Subcutaneous adipose tissue (tissue), 4 donors: Measurements from ENCODE around the gene MMP1. TPM values are rescaled to one million over a fixed set of nuclear protein-coding genes. Genes with fewer than 3 reads are reported as not detected.

Source experiments
- total RNA-seq, 4 donors: library from RNA; depleted of rRNA; stranded (reverse); fragments of >200 nt; gene quantifications; one replicate each; pipeline ENCODE4 v1.1.0, GENCODE V29; 2016
- TF ChIP-seq, protein P1 (sequence below): fragments of 450-650 bp; IDR thresholded peaks from one replicate; pipeline ENCODE4 v1.5.1; 2016; ENCODE audit warnings: low read depth, mild to moderate bottlenecking, control low read depth, antibody characterized with exemption, moderate library complexity

The MMP1 gene
- total RNA-seq, 4 donors from 2014 or later: not detected

- TF ChIP-seq, protein P1, sequence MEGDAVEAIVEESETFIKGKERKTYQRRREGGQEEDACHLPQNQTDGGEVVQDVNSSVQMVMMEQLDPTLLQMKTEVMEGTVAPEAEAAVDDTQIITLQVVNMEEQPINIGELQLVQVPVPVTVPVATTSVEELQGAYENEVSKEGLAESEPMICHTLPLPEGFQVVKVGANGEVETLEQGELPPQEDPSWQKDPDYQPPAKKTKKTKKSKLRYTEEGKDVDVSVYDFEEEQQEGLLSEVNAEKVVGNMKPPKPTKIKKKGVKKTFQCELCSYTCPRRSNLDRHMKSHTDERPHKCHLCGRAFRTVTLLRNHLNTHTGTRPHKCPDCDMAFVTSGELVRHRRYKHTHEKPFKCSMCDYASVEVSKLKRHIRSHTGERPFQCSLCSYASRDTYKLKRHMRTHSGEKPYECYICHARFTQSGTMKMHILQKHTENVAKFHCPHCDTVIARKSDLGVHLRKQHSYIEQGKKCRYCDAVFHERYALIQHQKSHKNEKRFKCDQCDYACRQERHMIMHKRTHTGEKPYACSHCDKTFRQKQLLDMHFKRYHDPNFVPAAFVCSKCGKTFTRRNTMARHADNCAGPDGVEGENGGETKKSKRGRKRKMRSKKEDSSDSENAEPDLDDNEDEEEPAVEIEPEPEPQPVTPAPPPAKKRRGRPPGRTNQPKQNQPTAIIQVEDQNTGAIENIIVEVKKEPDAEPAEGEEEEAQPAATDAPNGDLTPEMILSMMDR: no peak
Observed at GRCh38 chr11:102762361-102762767, 35.6 kb downstream of the MMP1 start.

DNA sequence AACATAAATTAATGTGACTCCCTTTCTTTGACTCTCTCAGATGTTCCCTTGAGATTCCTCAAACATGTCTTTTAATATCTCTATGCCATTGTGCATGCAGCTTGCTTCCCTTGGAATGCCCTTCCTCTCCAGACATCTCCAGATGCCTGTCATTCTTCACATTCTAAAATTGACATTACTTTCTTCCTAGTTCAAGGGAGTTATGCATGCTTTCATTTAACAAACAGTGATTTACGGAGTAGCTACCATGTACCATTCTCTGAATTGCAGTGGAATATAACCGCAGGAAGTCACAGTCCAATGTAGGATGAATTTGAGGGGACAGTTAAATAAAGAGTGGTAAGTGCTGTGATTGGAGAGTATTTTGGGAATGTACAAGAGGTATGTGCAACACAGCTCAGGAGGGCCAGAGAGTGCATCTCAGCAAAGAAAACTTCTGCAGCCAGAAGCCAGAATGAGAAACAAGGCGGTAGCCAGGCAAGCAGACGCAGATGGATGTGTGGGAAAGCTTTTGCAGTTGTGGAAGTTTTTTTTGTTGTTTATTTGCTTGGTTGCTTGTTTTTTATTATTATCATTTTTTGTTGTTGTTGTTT lies 36.2 kb downstream of the MMP1 start:
- TF ChIP-seq, protein P1: no peak

- TF ChIP-seq, protein P1: no peak
Observed at GRCh38 chr11:102760344-102761035, 37.5 kb downstream of the MMP1 start.

DNA sequence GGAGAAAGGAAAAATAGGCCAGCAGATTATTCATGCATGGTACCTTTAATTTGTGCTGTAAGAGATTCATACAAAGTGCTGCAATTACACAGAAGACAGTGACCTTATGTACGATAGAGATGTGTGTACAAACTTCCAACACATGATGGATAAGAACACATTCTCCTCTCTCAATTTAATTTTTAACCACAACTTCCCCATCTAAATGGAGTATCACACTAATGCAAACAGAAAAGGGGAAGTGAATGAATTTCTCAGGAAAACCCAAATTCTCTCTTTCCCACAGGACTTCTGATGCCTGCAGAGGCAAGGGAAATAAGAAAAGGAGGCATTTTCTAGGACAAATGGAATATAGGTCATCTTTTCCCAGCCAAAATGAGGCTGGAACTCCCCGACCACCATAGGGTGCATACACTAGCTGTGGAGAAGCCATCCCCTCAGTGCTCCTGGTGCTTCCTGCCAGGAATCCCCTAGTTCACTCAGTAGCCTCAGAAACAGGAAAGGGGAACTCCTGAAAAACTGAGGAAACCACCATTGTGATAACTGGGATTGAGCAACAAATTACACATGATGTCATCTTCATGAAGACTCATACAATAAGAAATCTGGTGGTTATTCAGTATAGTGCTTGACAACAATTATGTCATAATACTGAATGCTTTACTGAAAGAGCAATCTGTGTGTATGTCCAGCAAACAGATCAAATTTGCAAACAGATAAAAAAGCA lies 40.0 kb downstream of the MMP1 start:
- TF ChIP-seq, protein P1: no peak

- TF ChIP-seq, protein P1: no peak
Observed at GRCh38 chr11:102753267-102753666, 44.7 kb downstream of the MMP1 start.

DNA sequence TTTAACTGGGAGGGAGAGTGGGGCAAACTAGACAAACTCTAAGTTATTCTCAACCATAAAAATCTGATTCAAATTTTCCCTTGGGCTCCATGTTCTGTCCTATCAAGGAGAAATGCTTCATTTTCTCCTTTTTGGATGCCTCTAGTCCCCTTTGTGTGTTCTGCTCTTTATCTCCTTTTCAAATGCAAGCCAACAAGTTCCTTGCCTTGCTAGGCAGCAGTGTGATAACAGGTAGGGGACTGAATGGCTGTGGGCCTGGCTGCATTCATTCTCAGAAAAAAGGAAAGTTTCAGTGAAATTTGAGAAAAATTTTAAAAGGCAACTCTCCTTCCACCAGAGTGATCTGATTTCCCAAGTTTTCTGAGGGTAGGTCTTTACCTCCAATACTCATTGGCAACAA lies 46.3 kb downstream of the MMP1 start:
- TF ChIP-seq, protein P1: no peak

- TF ChIP-seq, protein P1: no peak
Observed at GRCh38 chr11:102749101-102749722, 48.7 kb downstream of the MMP1 start.
